B cell (primary cell): ENCODE results near the gene PROSER1. TPM values are rescaled to one million over a fixed set of nuclear protein-coding genes. Genes with fewer than 3 reads are reported as not detected.

ENCODE experiments used
- ATAC-seq: fragments of 200-7000 bp; cut with Tn5 transposase; one replicate; pipeline ENCODE4 v1.10.0; 2021; ENCODE audit warnings: low read depth, mild to moderate bottlenecking, moderate number of reproducible peaks, moderate library complexity
- CTCF ChIA-PET: fragments of 350-600 bp; sonication (Branson Sonifier 250); formaldehyde crosslinking; loops from one replicate; lab custom pipeline; 2021; ENCODE audit warnings: antibody characterized with exemption, inconsistent platforms; lab: Charles Lee
- POLR2A ChIA-PET: fragments of 350-600 bp; sonication (Branson Sonifier 250); formaldehyde crosslinking; loops from one replicate; lab custom pipeline; 2021; ENCODE audit warnings: antibody characterized with exemption; lab: Charles Lee
- DNase-seq: peaks from one replicate; pipeline ENCODE4 v3.0.0; 2013
- H2AFZ ChIP-seq: 2 replicates; pipeline ENCODE4 v1.6.1; 2012; ENCODE audit warnings: mild to moderate bottlenecking, low read depth, low read length; ENCODE audit not compliant: insufficient read depth, poor library complexity, severe bottlenecking
- H3K27ac ChIP-seq, 2 donors: 1 replicate in 1 of 2; 2 replicates in 1 of 2; pipeline ENCODE4 v1.5.1; 2012 to 2013; ENCODE audit warnings: low read length in 2 of 2, mild to moderate bottlenecking in 2 of 2, moderate library complexity in 1 of 2
- H3K27me3 ChIP-seq, 4 experiments: fragments of 200-600 bp in 1 of 4; sonication (generic) in 1 of 4; replicated peaks in 1 of 4; 1 replicate in 2 of 4; 2 replicates in 2 of 4; pipeline versions ENCODE4 v1.6.1 to v1.7.0; 2013 to 2016; ENCODE audit warnings: low read length in 3 of 4, mild to moderate bottlenecking in 2 of 4, mixed read lengths in 1 of 4, moderate library complexity in 1 of 4; ENCODE audit not compliant: insufficient read depth in 4 of 4, control insufficient read depth in 3 of 4; ENCODE audit errors: control extremely low read depth in 1 of 4
- H3K36me3 ChIP-seq, 2 experiments: replicated peaks in 1 of 2; 1 replicate in 1 of 2; 2 replicates in 1 of 2; pipeline versions ENCODE4 v1.6.1 to v1.7.1; 2013; ENCODE audit warnings: low read length in 1 of 2; ENCODE audit not compliant: insufficient read depth in 2 of 2, control insufficient read depth in 1 of 2; ENCODE audit errors: control extremely low read depth in 1 of 2, extremely low read depth in 1 of 2
- H3K4me1 ChIP-seq, 2 donors: fragments of 200-600 bp in 1 of 2; sonication (generic) in 1 of 2; 1 replicate in 1 of 2; 2 replicates in 1 of 2; pipeline versions ENCODE4 v1.5.1 to v1.6.1; 2013 to 2017; ENCODE audit warnings: low read length in 2 of 2; ENCODE audit not compliant: control insufficient read depth in 2 of 2, insufficient read depth in 2 of 2
- H3K4me2 ChIP-seq: replicated peaks from 2 replicates; pipeline ENCODE3; 2012; ENCODE audit warnings: mild to moderate bottlenecking, low read depth, low read length; ENCODE audit not compliant: poor library complexity, severe bottlenecking
- H3K4me3 ChIP-seq, 5 experiments: fragments of 200-600 bp in 1 of 5; sonication (generic) in 1 of 5; 1 replicate in 3 of 5; 2 replicates in 2 of 5; pipeline versions ENCODE4 v1.5.1 to v1.7.0; 2011 to 2016; ENCODE audit warnings: low read length in 4 of 5, mild to moderate bottlenecking in 4 of 5, low read depth in 2 of 5, control low read depth in 1 of 5, moderate library complexity in 1 of 5; ENCODE audit not compliant: insufficient read depth in 1 of 5; ENCODE audit errors: control extremely low read depth in 1 of 5, extremely low read depth in 1 of 5
- H3K79me2 ChIP-seq: fragments of 200-600 bp; sonication (generic); one replicate; pipeline ENCODE4 v1.6.0; 2016; ENCODE audit warnings: low read length; ENCODE audit not compliant: control insufficient read depth, insufficient read depth
- H3K9ac ChIP-seq: fragments of 200-600 bp; sonication (generic); 2 replicates; pipeline ENCODE4 v1.6.1; 2017; ENCODE audit warnings: mild to moderate bottlenecking, low read length, moderate library complexity
- H3K9me3 ChIP-seq, 3 donors: one replicate each; pipeline versions ENCODE4 v1.6.1 to v1.7.1; 2013; ENCODE audit warnings: low read length in 2 of 3; ENCODE audit not compliant: control insufficient read depth in 2 of 3, insufficient read depth in 1 of 3; ENCODE audit errors: control extremely low read depth in 1 of 3
- H4K20me1 ChIP-seq: 2 replicates; pipeline ENCODE4 v1.6.0; 2012; ENCODE audit warnings: mild to moderate bottlenecking, low read length; ENCODE audit not compliant: insufficient read depth, control insufficient read depth, poor library complexity, severe bottlenecking
- H3K27ac Mint-ChIP-seq: one replicate; pipeline ENCODE4 v1.8.0; 2021; ENCODE audit warnings: mixed read lengths
- H3K27me3 Mint-ChIP-seq: one replicate; pipeline ENCODE4 v1.8.0; 2021; ENCODE audit warnings: mixed read lengths
- H3K4me1 Mint-ChIP-seq: one replicate; pipeline ENCODE4 v1.8.0; 2021; ENCODE audit warnings: mixed read lengths
- H3K4me3 Mint-ChIP-seq: one replicate; pipeline ENCODE4 v1.8.0; 2021; ENCODE audit warnings: mixed read lengths
- H3K9me3 Mint-ChIP-seq: one replicate; pipeline ENCODE4 v1.8.0; 2022; ENCODE audit warnings: mixed read lengths; ENCODE audit not compliant: insufficient read depth
- CTCF ChIP-seq: fragments of 200-600 bp; IDR thresholded peaks from one replicate; pipeline ENCODE4 v1.8.0; 2022; ENCODE audit warnings: antibody characterized with exemption, mild to moderate bottlenecking
- EZH2 ChIP-seq: IDR thresholded peaks from 2 replicates; pipeline ENCODE4 v1.6.1; 2012; ENCODE audit warnings: borderline replicate concordance, low read depth, mild to moderate bottlenecking, moderate library complexity, low read length; ENCODE audit not compliant: insufficient read depth, poor library complexity, severe bottlenecking
- WGBS: methylation state at CpG from one replicate; pipeline ENCODE4 v1.1.5; 2013; ENCODE audit warnings: missing lambda C conversion rate; ENCODE audit not compliant: insufficient coverage; 5-methylcytosine and 5-hydroxymethylcytosine counted together
- intact Hi-C: fragments of 100-400 bp; cut with micrococcal nuclease; formaldehyde crosslinking; loops from one replicate; pipeline ENCODE4 v1.10.0; 2022
- polyA plus RNA-seq: library from polyadenylated mRNA; depleted of rRNA; stranded (reverse); fragments of >200 nt; gene quantifications from 2 replicates; pipeline ENCODE4 v1.2.3, GENCODE V29; 2012
- total RNA-seq, 2 donors: library from RNA; stranded (reverse); fragments of 120-200 nt in 1 of 2; gene quantifications; 1 replicate in 1 of 2; 2 replicates in 1 of 2; pipeline versions ENCODE4 v1.2.3 to v1.2.4, GENCODE V29; 2013 to 2022

The PROSER1 gene
- total and polyA plus RNA-seq, 2 donors (not counting 1 experiment from before 2014, with no cell fraction given) = 18.1 to 63.5 TPM

DNA sequence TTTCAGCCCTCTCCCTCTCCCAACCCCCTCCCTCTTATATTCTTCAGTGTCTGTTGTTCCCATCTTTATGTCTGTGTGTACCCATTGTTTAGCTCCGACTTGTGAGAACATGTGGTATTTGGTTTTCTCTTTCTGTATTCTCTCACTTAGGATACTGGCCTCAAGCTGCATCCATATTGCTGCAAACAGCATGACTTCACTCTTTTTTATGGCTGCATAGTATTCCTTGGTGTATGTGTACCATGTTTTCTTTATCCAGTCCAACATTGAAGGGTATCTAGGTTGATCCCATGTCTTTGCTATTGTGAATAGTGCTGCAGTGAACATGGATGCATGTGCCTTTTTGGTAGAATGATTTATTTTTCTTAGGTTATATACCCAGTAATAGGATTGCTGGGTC is 18.1 kb upstream of the PROSER1 start:
- WGBS = no CpG with 5 or more reads among the region's 1 CpG
- no peaks in the 10 kb centered on the region for H3K27me3 Mint-ChIP-seq
- intact Hi-C loops = no loop called here
- H3K4me3 ChIP-seq = no peak overlapping the region
- CTCF ChIA-PET = no interaction called here
- no peaks in the 10 kb centered on the region for H3K9me3 ChIP-seq
- no peaks in the 10 kb centered on the region for H3K36me3 ChIP-seq
- peaks cover 9% of the 10 kb centered on the region for H3K79me2 ChIP-seq
- ATAC-seq = no peak
- H3K4me3 Mint-ChIP-seq = no peak overlapping the region
- H2AFZ ChIP-seq = no peak overlapping the region
- DNase-seq = no peak
- no peaks in the 10 kb centered on the region for H3K4me1 ChIP-seq
- peaks cover 30% of the 10 kb centered on the region for H3K4me1 Mint-ChIP-seq
- no peak overlapping the region for H3K27ac Mint-ChIP-seq
- no peak overlapping the region for H3K27ac ChIP-seq
- POLR2A ChIA-PET = no interaction called here
- H3K4me2 ChIP-seq = no peak overlapping the region
- TF ChIP-seq CTCF = no peak
- TF ChIP-seq EZH2 = no peak
- H3K27me3 ChIP-seq = no peaks in the 10 kb centered on the region
- H3K9me3 Mint-ChIP-seq = no peaks in the 10 kb centered on the region
- no peaks in the 10 kb centered on the region for H4K20me1 ChIP-seq
- H3K9ac ChIP-seq = no peak overlapping the region

DNA sequence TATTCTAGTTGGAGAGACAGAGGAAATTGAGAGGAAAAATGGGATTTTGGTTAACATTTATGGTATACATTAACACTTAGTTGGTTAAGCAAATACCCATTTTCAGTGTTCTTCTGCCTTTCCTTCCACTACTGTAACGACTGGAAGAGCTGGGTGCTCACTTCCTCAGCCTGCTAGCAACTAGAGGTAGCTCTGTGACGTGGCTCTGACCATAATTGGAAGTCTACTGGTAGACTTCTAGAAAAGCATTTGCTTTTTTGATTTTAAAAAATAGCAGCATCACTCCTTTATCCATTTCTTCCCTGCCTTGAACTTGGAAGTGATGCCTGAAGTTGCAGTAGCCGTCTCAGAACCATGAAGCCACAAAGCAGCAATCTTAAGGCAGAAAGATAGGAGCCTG is 16.2 kb upstream of the PROSER1 start:
- DNase-seq (no peak), ATAC-seq (no peak)
- Mint-ChIP-seq H3K27me3 (no peaks in the 10 kb centered on the region), H3K4me3 (no peak overlapping the region), H3K9me3 (no peaks in the 10 kb centered on the region), H3K27ac (no peak overlapping the region), H3K4me1 (peaks cover 21% of the 10 kb centered on the region)
- H3K4me2 ChIP-seq = no peak overlapping the region
- H3K4me3 ChIP-seq = no peak overlapping the region
- no peak for TF ChIP-seq EZH2
- TF ChIP-seq CTCF = no peak
- no peak overlapping the region for H3K27ac ChIP-seq
- H2AFZ ChIP-seq = no peak overlapping the region
- H3K79me2 ChIP-seq = peaks cover 6% of the 10 kb centered on the region
- H3K27me3 ChIP-seq = no peaks in the 10 kb centered on the region
- POLR2A ChIA-PET = no interaction called here
- intact Hi-C loops = no loop called here
- CTCF ChIA-PET = no interaction called here
- H3K9ac ChIP-seq = no peak overlapping the region
- no peaks in the 10 kb centered on the region for H3K4me1 ChIP-seq
- peaks cover 0 to 1% of the 10 kb centered on the region in 2 experiments for H3K36me3 ChIP-seq
- no CpG with 5 or more reads among the region's 3 CpGs for WGBS
- H4K20me1 ChIP-seq = no peaks in the 10 kb centered on the region
- H3K9me3 ChIP-seq = no peaks in the 10 kb centered on the region
